Parathyroid adenoma (tissue), 2 donors: ENCODE results near the gene GPR107.

Experiments used
- H2AFZ ChIP-seq: fragments of 300-600 bp; sonication (generic); one replicate; pipeline ENCODE4 v1.7.0; 2017; ENCODE audit warnings: antibody characterized with exemption, mild to moderate bottlenecking
- H3K27ac ChIP-seq: fragments of 300-600 bp; sonication (generic); one replicate; pipeline ENCODE4 v1.7.0; 2017
- H3K27me3 ChIP-seq: fragments of 300-600 bp; sonication (generic); one replicate; pipeline ENCODE4 v1.7.0; 2017; ENCODE audit warnings: low read length; ENCODE audit not compliant: control insufficient read depth, insufficient read depth
- H3K36me3 ChIP-seq: fragments of 300-600 bp; sonication (generic); one replicate; pipeline ENCODE4 v1.7.0; 2017; ENCODE audit warnings: low read length; ENCODE audit not compliant: control insufficient read depth, insufficient read depth
- H3K4me1 ChIP-seq: fragments of 300-600 bp; sonication (generic); one replicate; pipeline ENCODE4 v1.7.0; 2017; ENCODE audit warnings: control low read depth
- H3K4me2 ChIP-seq: fragments of 300-600 bp; sonication (generic); one replicate; pipeline ENCODE4 v1.7.0; 2017; ENCODE audit warnings: low read length
- H3K4me3 ChIP-seq: fragments of 300-600 bp; sonication (generic); one replicate; pipeline ENCODE4 v1.7.0; 2017; ENCODE audit warnings: low read depth, low read length
- H3K79me2 ChIP-seq: fragments of 300-600 bp; sonication (generic); one replicate; pipeline ENCODE4 v1.7.0; 2017; ENCODE audit warnings: control low read depth
- H3K9ac ChIP-seq: fragments of 300-600 bp; sonication (generic); one replicate; pipeline ENCODE4 v1.7.0; 2017; ENCODE audit warnings: mild to moderate bottlenecking
- H3K9me3 ChIP-seq: fragments of 300-600 bp; sonication (generic); one replicate; pipeline ENCODE4 v1.7.0; 2017; ENCODE audit warnings: low read length; ENCODE audit not compliant: control insufficient read depth
- TF ChIP-seq, protein P1 (sequence below): fragments of 300-600 bp; sonication (generic); IDR thresholded peaks from one replicate; pipeline ENCODE4 v1.7.0; 2017; ENCODE audit warnings: antibody characterized with exemption, mild to moderate bottlenecking
- donor health status: primary hyperparathyroidism.

Gene GPR107

DNA sequence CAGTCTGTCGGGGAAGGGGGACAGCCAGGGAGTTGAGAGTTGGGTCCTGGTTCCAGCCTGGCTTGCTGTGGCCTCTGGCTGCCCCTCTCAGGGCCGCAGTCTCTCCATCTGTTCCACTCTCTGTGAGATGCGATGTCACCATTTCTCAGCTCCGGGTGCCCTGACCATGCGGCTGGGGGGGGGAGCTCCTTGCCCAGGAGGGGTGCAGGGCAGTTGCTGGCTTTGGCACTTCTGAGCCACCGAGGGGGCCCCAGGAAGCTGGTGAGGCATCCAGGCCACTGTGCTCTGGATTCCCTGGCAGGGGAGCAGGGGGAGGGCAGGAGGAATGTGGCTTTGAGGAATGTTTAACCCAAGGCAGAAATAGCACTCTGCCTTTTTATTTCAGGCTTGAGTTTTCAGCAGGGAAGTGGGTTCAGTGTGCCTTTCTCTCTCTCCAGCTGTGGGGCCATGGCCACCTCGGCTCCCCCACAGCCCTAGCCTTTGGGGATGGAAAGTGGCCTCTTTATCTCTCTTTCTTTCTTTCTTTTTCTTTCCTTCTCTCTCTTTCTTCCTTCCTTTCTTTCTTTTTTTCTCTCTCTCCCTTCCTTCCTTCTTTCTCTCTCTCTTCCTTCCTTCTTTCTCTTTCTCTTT lies 129.5 kb downstream of the GPR107 start:
- H3K4me3 ChIP-seq = no peak overlapping the region
- H3K9ac ChIP-seq = no peak overlapping the region
- H3K27me3 ChIP-seq = no peaks in the 10 kb centered on the region
- no peak overlapping the region for H3K27ac ChIP-seq
- H3K4me2 ChIP-seq = no peak overlapping the region
- H3K36me3 ChIP-seq = no peaks in the 10 kb centered on the region
- no peaks in the 10 kb centered on the region for H3K9me3 ChIP-seq
- TF ChIP-seq, protein P1, sequence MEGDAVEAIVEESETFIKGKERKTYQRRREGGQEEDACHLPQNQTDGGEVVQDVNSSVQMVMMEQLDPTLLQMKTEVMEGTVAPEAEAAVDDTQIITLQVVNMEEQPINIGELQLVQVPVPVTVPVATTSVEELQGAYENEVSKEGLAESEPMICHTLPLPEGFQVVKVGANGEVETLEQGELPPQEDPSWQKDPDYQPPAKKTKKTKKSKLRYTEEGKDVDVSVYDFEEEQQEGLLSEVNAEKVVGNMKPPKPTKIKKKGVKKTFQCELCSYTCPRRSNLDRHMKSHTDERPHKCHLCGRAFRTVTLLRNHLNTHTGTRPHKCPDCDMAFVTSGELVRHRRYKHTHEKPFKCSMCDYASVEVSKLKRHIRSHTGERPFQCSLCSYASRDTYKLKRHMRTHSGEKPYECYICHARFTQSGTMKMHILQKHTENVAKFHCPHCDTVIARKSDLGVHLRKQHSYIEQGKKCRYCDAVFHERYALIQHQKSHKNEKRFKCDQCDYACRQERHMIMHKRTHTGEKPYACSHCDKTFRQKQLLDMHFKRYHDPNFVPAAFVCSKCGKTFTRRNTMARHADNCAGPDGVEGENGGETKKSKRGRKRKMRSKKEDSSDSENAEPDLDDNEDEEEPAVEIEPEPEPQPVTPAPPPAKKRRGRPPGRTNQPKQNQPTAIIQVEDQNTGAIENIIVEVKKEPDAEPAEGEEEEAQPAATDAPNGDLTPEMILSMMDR = no peak
- H3K79me2 ChIP-seq = no peaks in the 10 kb centered on the region
- no peak overlapping the region for H2AFZ ChIP-seq
- no peaks in the 10 kb centered on the region for H3K4me1 ChIP-seq

DNA sequence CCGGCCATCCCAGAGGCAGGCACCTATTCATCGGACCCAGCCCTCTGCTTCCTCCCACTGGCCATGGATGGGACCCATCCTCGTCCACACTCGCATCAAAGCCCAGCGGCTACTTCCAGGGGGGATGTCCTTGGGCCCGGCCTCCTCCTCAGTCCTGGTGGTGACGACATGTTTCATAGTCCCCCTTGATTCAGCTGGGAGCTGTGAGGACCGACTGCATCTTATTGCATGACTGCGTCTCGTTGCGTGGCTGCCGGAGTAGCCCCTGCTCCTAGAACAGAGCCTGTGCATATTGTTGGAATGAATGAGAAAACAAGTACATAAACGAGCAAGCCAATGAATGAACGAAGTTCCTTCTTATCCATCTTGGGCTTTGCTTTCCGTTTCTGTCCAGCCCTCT lies 131.3 kb downstream of the GPR107 start:
- no peaks in the 10 kb centered on the region for H3K27me3 ChIP-seq
- no peak overlapping the region for H3K9ac ChIP-seq
- no peak overlapping the region for H2AFZ ChIP-seq
- no peak overlapping the region for H3K27ac ChIP-seq
- no peak overlapping the region for H3K4me2 ChIP-seq
- TF ChIP-seq, protein P1 = no peak
- no peak overlapping the region for H3K4me3 ChIP-seq
- H3K79me2 ChIP-seq = no peaks in the 10 kb centered on the region
- H3K4me1 ChIP-seq = no peaks in the 10 kb centered on the region
- H3K36me3 ChIP-seq = no peaks in the 10 kb centered on the region
- H3K9me3 ChIP-seq = no peaks in the 10 kb centered on the region

DNA sequence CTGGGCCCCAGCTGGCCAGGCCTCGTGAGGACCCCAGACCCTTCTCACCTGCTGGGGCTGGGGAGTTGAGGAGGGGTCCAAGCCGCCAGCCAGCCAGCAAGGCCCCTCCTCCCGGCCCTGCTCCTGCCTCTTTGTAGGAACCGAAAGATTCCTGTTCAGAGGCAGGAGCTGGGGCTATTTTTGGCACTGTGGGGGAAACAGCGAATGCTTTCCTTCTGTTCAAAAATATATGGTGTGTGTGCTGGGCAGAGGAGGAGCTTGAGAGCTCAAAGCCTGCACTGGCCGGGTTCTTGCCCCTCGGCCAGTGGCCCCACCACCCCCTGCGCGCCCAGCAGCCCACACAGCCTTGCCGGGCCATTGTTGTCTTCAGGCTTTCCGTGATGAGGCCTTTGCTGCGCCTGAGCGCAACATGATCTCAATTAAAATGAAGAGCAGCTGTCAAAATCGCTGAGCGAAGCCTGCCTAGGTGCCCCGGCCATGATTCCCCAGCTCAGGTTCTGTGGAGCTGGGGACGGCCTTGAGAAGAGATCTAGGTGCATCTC lies 131.9 kb downstream of the GPR107 start:
- H3K27me3 ChIP-seq = no peaks in the 10 kb centered on the region
- no peak overlapping the region for H2AFZ ChIP-seq
- H3K9ac ChIP-seq = no peak overlapping the region
- H3K4me3 ChIP-seq = no peak overlapping the region
- TF ChIP-seq, protein P1 = no peak
- no peaks in the 10 kb centered on the region for H3K79me2 ChIP-seq
- H3K27ac ChIP-seq = no peak overlapping the region
- no peaks in the 10 kb centered on the region for H3K4me1 ChIP-seq
- no peaks in the 10 kb centered on the region for H3K36me3 ChIP-seq
- H3K9me3 ChIP-seq = no peaks in the 10 kb centered on the region
- H3K4me2 ChIP-seq = no peak overlapping the region

DNA sequence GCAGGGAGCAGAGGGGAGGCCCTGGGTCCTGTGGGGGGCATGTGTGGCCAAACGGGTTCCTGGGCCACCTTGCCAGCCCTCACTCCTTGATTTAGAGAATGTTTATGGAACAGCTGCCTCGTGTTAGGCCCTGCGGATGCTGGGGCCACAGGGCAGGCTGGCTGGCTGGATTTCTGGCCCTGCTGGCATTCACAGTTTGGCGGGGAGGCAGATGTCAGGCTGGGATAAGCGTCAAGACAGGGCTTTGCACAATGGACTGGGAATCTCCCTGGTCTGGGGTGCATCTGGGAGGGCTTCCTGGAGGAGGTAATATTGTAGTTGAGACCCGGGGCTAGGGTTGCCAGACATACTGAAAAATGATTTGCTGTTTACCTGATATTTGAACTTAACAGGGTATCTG lies 132.3 kb downstream of the GPR107 start:
- H3K79me2 ChIP-seq = no peaks in the 10 kb centered on the region
- no peaks in the 10 kb centered on the region for H3K9me3 ChIP-seq
- no peak overlapping the region for H3K27ac ChIP-seq
- no peaks in the 10 kb centered on the region for H3K27me3 ChIP-seq
- no peak overlapping the region for H3K9ac ChIP-seq
- no peak overlapping the region for H2AFZ ChIP-seq
- H3K4me1 ChIP-seq = no peaks in the 10 kb centered on the region
- no peaks in the 10 kb centered on the region for H3K36me3 ChIP-seq
- TF ChIP-seq, protein P1 = no peak
- H3K4me2 ChIP-seq = no peak overlapping the region
- H3K4me3 ChIP-seq = no peak overlapping the region
